GM21360 (cell line): ENCODE measurements around the gene KCNC4.

ENCODE experiments used
- ATAC-seq: cut with Tn5 transposase; IDR thresholded peaks from one replicate; pipeline ENCODE4 v1.9.1; 2021; ENCODE audit warnings: mild to moderate bottlenecking, moderate library complexity; ENCODE audit not compliant: unreplicated experiment

The KCNC4 gene

GRCh38 chr1:110229348-110230001, 19.4 kb downstream of the KCNC4 start:
- no peak for ATAC-seq

GRCh38 chr1:110230381-110231199, 20.5 kb downstream of the KCNC4 start:
- no peak for ATAC-seq

GRCh38 chr1:110233861-110234260, 23.7 kb downstream of the KCNC4 start:
- ATAC-seq, result no peak

- ATAC-seq, result no peak
Observed at GRCh38 chr1:110234691-110235090, 24.6 kb downstream of the KCNC4 start.

- no peak for ATAC-seq
Observed at GRCh38 chr1:110235181-110235833, 25.2 kb downstream of the KCNC4 start.

GRCh38 chr1:110235834-110236682, 25.9 kb downstream of the KCNC4 start:
- no peak for ATAC-seq

GRCh38 chr1:110237386-110238152, 27.5 kb downstream of the KCNC4 start:
- ATAC-seq, result no peak

GRCh38 chr1:110239441-110240430, 29.6 kb downstream of the KCNC4 start:
- no peak for ATAC-seq

- ATAC-seq, result no peak
Observed at GRCh38 chr1:110240476-110241210, 30.5 kb downstream of the KCNC4 start.

- no peak for ATAC-seq
Observed at GRCh38 chr1:110241516-110241915, 31.4 kb downstream of the KCNC4 start.

GRCh38 chr1:110242062-110242461, 31.9 kb downstream of the KCNC4 start:
- ATAC-seq, result no peak

- no peak for ATAC-seq
Observed at GRCh38 chr1:110242731-110243130, 32.6 kb downstream of the KCNC4 start.

GRCh38 chr1:110243146-110243545, 33.0 kb downstream of the KCNC4 start:
- no peak for ATAC-seq

GRCh38 chr1:110243574-110243973, 33.5 kb downstream of the KCNC4 start:
- ATAC-seq, result no peak

- ATAC-seq, result no peak
Observed at GRCh38 chr1:110245876-110246620, 35.9 kb downstream of the KCNC4 start.

- ATAC-seq, result no peak
Observed at GRCh38 chr1:110248746-110249145, 38.6 kb downstream of the KCNC4 start.

GRCh38 chr1:110249256-110249655, 39.1 kb downstream of the KCNC4 start:
- ATAC-seq, result no peak

GRCh38 chr1:110250008-110250407, 39.9 kb downstream of the KCNC4 start:
- no peak for ATAC-seq
